ENCODE measurements around the gene FEM1C.

GRCh38 chr5:115548683-115549082 is 4.1 kb upstream of the FEM1C start:
- no peak for TF ChIP-seq CTCF (conservative IDR thresholded peaks at IDR 0.05; ENCODE audit: low read length)
- TF ChIP-seq EZH2phosphoT487 (IDR thresholded peaks at IDR 0.05; ENCODE audit: borderline replicate concordance), result no peak
